ENCODE data around the gene RAD52.

RAD52 gene

GRCh38 chr12:865614-866013 is 83.9 kb downstream of the RAD52 start:
- no peak for DNase-seq

GRCh38 chr12:863285-863684 is 86.2 kb downstream of the RAD52 start:
- no peak for DNase-seq

GRCh38 chr12:862303-862911 is 87.1 kb downstream of the RAD52 start:
- DNase-seq = peak; percentile 23
